Activated CD4-positive, CD25-positive, alpha-beta regulatory T cell treated with anti-CD3 and anti-CD28 coated beads, Interleukin-2, amount 50 U/mL, for 24 hours (primary cell): ENCODE data around the gene SDHAF4.
A peak's percentile ranks its signal among the peaks of the same experiment; 100 is the strongest.
"Not testable (repeated sequence)": the region's sequence is repeated elsewhere in the genome, so short reads cannot be mapped to it uniquely, and the experiment has no call there.

Experiments
- ATAC-seq, 2 donors: fragments of 150-1000 bp; cut with Tn5 transposase; one replicate each; pipeline ENCODE4 v1.10.0; 2021; ENCODE audit warnings: mild to moderate bottlenecking in 1 of 2, moderate library complexity in 1 of 2

SDHAF4 gene

DNA sequence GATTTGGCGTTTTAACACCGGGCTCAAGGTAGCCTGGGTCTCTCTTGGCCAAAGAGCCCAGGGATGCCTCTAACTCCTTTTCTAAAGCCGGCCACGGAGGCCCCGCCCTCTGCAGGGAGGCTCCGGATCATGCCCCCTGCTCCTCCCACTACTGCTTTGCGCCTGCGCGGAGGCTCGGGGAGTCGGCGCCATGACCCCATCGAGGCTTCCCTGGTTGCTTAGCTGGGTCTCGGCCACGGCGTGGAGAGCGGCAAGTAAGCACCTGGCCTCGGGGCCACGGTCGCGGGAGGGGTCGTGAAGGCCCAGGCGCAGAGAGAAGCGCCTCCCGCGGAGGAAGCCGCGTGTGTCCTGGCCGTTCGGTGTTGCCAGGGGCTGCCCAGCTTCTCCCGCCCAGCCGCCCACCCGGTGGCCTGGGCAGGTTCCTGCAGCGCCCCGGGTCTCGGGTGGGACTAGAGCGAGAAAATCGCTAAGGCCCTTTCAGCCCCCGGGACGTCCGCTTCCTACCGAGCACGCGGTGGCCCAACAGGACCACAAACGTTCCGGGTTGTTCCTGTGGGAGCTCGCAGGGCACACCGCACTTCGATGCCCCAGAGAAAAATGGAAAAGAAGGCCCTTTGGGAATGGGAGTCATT is at the start of gene SDHAF4:
TSS of gene SDHAF4 (plus strand) at position 180 of the 632 bp plus-strand sequence. CDS start at position 191, 11 bp downstream.
- ATAC-seq: peak; percentile 98 to 99

DNA sequence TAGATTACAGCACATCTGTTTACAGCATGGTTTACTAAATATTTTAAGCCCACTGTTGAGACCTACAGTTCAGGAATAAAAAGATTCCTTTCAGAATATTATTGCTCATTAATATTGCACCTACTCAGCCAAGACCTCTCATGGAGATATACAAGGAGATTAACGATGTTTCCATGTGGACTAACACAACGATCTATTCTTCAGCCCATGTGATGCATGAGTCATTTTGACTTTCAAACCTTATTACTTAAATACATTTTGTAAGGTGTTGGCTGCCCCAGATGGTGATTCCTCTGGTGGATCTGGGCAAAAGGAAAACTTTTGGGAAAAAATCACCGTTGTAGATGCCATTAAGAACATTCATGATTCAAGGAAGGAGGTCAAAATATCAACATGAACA is 48.0 kb upstream of the SDHAF4 start:
- no peak for ATAC-seq

DNA sequence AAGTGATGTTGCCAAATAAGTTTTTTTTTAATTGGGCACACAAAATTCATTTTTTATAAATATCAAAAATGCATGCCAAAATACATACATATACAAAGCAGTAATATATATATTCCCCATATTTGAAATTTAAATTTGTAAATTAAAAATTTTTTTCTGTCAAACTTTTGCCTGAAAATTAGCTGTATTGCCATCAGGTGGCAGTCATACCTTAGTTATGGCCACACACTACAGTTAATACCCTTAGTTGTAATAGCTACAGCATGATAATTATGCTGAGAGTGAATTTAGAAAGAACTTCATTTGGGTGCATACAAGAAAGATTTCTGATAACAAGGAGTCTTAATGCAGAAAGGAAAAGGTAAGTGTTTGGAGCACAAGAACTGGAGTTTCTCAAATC is 46.2 kb upstream of the SDHAF4 start:
- ATAC-seq: no peak

DNA sequence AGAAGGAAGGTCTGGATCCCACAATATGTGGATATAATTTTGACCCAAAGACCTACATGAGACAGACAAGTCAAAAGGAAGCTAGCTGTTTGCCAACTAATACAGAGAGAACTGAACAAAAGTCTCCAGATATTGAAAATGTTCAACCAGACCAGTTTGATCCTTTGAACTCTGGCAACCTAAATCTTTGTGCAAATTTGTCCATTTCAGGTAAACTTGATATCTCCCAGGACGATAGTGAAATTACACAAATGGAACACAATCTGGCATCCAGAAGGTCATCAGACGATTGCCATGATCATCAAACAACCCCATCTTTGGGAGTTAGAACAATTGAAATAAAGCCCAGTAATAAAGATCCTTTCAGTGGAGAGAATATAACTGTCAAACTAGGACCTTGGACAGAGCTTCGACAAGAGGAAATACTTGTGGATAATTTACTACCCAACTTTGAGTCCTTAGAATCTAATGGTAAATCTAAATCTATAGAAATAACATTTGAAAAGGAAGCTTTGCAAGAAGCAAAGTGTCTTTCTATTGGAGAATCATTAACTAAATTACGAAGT is 41.9 kb upstream of the SDHAF4 start:
- no peak for ATAC-seq

DNA sequence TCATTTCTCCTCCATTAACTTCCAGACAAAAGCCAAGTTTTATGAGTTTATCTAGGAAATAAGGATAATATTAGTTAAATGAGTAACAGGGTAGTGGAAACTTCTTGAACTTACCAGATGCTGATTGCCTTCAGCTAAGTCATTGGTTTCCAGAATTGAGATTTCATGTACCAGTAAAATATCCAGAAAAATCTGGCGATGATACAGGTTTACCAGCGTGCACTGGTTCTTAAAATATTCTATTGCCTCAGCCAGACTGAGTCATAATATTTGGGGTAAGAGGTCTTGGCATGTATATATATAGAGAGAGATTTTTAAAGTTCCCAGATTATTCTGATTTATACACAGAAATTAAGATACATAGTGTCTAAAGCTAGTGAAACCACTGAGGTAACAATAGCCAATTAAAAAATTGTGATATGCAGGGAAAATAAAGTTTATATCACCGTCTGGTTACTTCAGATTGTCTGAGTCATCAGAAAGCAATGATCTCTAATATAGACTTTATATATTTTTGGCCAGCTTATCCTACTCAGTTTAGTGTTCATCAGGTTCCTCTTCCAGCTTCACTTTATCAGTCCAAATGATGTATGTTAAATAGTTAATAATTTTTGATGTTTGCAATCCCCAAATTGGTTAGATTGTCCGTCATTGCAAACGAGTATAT is 39.5 kb upstream of the SDHAF4 start:
- ATAC-seq: no peak

DNA sequence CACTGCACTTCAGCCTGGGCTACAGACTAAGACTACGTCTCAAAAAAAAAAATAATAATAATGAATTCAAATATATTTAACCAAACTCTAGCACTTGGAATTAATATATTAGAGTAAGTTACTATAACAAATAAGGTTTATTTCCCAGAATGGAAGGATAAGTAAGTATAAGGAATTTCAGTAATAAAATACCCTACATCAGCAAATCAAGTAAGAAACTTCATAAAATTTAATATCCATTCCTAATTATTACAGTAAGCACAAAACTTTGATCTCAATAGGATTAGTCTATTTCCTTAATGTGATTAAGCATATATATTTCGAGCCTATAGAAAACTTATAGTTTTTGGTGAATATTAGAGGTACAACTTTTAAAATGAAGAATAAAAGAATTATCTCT is 36.7 kb upstream of the SDHAF4 start:
- ATAC-seq: no peak

DNA sequence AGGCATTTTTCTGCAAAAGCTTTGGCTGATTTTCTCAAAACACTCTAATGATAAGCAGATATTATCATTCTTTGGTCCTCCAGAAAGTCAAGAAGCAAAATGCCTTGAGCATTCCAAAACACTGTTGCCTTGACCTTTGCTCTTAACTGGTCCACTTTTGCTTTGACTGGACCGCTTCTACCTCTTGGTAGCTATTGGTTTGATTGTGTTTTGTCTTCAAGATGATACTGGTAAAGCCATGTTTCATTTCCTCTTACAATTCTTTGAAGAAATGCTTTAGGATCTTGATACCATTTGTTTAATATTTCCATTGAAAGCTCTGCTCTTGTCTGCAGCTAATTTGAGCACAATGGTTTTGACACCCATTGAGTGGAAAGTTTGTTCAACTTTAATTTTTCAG is 35.6 kb upstream of the SDHAF4 start:
- ATAC-seq: no peak

DNA sequence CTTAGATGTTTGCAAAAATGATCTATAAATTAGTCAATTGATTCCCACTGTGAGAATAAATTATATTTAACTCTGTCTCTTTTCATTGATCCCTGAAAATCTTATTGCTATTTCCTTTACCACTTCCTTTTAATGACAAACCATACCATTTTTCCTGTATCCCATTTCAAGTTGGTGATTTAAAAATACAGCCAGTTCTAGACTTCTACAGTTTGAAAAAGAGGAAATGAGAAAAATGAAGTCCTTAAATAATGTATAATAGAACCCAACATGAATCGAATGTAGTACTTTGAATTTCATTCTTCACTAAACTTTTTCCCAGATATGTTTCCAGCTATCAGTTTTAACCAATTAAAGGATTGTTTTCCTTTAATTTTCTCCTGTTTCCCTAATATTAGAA is 29.5 kb upstream of the SDHAF4 start:
- ATAC-seq: no peak

DNA sequence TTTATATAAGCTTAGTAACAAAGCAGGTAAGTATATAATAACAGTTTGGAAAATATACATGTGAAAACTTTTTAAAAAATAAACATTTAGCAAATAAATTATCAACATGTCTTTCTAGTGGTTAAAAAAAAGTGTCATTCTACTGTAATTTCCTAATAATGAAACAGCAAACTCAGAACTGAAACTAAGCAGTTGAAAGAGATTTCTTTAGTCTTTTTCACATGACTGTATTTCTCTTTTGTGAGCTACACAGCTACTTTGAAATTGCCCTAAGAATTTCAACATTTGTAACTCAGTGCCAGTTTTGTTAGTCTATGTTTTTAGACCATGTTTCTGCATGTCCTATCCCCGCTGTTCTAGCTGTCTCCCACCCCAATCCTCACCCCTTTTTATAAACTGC is 28.4 kb upstream of the SDHAF4 start:
- ATAC-seq: no peak

DNA sequence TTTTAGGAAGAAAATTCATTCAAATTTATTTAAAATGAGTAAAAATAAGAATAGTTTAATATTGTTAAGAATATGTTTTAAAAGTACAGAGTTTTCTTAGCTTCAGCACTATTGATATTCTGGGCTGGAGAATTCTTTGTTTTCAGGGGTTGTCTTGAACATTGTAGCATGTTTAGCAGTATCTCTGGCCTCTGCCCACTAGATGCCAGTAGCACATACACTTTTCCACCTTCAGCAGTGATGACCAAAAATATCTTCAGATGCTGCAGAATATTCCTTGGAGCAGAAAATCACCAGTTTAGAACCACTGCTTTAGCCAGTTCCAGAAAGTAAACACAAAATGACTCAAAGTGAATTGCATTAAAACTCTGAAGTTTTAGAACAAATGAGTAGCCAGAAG is 19.4 kb upstream of the SDHAF4 start:
- ATAC-seq: no peak

DNA sequence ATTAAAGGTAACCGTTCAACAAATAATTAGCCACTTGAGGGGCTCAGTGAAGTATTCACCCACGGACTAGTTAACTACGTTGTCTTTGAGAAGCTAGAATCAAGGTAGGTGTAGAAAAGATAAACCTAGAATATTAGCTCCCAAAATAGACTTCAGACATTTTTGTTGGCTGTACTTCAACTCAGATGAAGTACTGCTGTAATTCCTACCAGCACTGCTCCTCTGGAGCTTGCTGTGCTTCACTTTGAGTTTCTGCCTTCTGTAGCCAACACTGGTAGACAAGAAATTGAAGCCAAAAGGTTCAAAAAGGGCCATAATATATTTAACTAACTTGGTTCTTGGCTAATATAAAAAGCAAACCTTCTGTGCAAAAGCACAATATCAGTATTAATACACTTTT is 18.8 kb upstream of the SDHAF4 start:
- ATAC-seq: no peak

DNA sequence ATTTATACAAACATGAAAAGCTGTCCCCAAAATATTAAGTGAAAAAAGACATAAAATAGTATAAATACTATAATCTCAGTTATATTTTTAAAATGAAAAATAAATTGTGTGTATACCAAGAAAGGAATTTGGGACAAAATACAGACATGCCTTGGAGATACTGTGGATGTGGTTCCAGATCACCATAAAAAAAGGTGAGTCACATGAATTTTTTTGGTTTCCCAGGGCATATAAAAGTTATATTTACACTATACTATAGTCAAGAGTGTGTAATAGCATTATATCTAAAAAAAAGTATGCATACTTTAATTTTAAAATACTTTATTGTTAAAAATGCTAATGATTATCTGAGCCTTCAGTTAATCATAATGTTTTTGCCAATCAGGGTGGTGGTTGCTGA is 17.4 kb upstream of the SDHAF4 start:
- ATAC-seq: no peak

DNA sequence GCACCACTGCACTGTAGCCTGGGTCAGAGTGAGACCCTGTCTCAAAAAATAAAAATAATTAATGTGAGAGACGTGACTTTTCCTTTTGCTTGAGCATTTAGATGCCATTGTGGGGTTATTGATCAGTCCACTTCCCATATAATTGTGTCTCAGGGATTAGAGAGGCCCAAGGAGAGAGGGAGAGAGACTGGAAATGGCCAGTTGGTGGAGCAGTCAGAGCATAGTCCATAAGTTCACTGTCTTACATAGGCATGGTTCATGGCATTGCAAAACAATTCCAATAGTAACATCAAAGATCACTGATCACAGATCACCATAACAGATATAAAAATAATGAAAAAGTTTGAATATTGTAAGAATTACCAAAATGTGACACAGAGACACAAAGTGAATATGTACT is 15.2 kb upstream of the SDHAF4 start:
- ATAC-seq: no peak

DNA sequence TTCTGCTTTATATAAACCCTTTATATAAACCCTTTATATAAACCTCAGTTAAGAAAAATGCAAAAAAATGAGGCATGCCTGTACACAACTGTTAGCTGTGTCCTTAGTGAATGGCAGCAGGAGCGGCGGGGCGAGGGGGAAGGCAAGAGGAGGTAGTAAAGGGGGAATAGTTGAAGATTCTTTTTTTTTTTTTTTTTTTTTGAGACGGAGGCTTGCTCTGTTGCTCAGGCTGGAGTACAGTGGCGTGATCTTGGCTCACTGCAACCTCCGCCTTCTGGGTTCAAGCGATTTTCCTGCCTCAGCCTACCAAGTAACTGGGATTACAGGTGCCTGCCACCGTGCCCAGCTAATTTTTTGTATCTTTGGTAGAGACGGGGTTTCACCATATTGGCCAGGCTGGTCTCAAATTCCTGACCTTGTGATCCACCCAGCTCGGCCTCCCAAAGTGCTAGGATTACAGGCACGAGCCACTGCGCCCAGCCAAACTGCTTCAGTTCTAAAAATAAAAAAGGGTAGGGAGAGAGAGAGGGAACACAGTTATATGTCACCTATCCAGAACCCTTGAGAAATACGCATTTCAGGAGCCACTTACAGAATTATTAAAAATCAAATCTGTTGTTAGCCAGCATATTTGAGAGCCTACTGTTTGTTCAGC is 14.3 kb upstream of the SDHAF4 start:
- not testable (repeated sequence) for ATAC-seq

DNA sequence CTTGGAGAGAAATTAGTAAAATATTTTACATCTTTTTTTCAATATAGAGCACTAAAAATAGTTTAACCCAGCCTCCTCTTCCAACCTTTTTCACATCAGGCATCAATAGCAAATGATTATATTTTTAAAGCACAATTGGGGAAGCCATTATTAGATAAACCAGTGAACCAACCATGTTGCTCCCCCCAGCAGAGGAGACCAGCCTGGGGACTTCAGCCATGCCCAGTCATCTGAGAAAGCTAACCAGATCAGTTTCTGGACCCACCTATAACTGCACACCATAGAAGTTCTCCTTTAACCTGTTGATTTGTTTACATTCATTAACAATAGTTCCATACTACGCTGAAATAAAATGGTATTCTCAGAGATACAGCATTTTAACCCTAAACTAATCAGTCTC is 13.8 kb upstream of the SDHAF4 start:
- ATAC-seq: no peak

DNA sequence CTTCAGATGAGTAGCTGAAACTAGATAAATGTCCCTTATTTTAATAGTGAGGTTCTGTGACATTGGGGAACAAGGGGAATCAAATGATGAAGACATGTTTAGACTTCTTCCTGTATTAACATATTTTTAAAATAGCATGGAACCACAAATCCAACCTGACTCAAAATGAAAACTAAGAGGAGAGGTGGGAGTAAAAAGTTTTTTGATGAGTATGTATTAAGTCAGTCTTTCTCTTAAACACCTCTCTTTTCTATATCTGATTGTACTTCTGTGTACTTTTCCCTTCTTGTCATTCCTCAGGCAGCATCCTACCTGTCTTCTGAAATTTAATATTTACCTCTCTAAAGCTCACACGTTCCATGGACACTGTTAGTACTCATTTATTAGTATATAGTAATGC is 8.7 kb upstream of the SDHAF4 start:
- peak; percentile 21 to 59 for ATAC-seq

DNA sequence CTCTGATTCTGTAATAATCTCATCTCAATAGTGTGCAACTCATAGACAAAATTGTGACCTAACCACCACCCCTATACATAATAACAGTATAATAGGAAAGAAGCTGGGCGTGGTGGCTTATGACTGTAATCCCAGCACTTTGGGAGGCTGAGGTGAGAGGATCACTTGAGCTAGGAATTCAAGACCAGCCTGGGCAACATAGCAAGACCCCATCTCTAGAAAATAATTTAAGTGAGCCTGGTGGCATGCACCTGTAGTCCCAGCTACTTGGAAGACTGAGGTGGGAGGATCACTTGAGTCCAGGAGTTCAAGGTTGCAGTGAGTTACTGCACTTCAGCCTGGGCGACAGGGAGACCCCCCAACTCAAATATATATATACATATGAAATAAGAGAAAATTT is 4.3 kb upstream of the SDHAF4 start:
- ATAC-seq: not testable (repeated sequence)

DNA sequence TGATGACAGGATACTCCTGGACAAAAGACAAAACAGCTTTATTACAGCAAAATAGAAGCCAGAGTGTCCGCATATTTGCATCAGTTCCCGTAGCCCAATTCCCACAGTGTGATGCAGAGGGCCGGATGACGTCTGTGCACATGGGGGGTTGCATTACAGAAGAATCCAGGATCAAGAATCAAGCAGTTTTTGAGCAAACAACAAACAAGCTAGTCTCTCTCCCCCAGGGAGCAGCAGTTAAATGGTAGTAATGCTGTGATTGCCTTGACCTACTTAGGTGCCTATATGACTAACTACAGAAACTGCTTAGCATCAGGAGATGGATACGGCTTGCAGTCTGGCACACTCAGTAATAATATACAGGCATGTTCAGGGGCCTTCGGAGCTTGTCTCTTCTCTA is 3.2 kb upstream of the SDHAF4 start:
- ATAC-seq: no peak

DNA sequence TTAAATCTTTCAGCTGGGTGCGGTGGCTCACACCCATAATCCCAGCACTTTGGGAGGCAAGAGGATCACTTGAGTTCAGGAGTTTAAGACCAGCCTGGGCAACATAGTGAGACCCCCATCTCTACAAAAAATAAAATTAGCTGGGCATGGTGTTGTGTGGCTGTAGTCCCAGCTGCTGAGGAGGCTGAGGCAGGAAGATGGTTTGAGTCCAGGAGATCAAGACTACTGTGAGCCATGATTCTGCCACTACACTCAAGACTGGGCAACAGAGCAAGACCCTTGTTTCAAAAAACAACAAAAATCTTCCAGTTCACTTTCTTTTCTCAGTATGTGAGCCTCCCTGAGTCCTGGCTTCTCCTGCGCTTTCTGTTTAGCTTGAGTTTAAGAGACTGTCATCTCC is 7.9 kb downstream of the SDHAF4 start:
- no peak for ATAC-seq

DNA sequence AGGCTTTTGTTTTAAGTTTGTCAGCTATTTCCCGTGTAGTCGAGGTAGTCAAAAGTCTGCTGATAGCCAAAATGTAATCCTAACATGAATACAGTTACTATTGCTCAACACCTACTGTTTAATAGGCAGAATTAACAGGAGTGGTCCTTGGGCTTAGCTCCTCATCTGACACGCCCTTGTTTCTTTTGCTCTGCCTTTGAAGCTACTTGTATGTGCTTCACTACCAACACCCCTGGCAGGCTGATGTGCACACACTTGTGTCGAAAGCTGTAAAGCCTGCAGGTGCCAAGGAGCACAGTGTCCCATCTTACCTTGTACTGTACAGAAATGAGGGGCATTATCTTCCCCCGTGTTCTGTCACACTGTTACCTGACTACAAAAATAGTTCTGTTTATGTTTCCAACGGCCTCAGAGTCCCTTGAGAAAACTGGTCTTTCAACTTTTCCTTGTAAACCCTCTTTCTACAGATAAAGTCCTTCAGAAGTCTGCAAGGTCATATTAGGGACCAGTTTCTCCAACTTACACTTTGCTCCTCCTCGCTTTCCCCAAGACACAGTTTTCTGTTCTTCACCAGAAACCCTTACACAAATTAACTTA is 9.3 kb downstream of the SDHAF4 start:
- no peak for ATAC-seq

DNA sequence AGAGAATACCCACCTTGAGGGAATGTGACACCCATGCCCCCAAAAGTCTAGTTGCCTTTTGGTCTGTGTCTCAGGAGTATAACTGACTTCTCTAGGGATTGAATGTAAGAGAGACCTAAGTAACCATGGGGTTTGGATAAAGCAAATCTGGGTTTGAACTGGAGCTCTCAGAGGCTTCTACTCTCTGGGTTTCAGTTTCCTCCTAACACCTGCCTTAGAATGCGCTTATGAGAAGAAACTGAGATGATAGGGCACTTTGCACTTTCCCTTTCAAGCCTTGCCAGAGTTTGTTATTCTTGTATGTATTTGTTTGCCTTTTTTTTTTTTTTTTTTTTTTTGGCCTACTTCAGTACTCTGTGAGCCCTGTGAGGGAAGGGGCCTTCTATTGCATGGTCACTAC is 19.4 kb downstream of the SDHAF4 start:
- no peak for ATAC-seq

DNA sequence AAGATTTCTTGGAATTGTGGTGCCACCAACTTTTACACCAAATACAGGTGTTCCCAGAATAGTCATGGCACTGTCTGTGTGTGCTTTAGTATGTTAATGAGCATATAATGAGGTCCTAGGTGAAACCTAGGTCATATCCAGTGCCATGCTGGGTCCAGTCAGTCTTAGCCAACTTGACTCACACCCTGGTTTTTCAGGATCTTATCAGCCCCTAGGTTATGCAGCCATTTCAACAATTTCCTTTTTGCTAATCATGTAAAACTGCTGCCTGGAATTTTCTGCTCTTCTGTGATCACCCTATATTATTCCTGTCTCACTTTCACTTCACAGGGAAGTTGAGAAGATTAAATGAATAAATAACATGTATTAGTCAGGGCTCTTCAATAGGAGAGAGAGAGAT is 23.7 kb downstream of the SDHAF4 start:
- ATAC-seq: no peak

DNA sequence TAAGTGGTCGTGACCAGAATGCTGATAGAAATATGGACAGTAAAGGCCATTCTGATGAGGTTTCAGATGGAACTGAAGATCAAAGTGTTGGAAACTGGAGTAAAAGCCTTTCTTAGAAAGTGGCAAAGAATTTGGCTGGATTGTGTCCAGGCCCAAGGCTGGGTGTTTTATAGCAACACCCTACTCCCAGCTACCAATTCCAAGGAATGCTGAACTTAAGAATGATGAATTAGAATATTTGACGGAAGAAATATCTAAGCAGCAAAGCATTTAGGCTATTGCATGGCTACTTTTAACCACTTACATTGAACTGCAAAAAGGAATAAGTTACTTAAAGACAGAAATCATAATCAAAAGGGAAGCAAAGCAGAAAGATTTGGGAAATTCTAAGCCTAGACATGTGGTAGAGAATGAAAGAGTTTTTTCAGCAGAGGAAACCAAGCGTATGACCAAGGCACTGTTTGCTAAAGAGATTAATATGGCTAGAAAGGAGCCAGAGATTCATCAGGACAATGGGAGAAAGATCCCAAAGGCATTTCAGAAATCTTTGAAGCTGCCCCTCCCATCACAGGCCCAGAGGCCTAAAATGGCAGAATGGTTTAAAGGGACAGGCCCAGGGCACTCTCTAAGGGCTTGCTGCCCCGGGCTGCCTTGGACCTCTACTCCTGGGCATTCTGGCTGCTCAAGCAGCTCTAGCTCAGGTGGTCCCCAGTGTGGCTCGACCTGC is 25.8 kb downstream of the SDHAF4 start:
- ATAC-seq: no peak
